Measurements from ENCODE around the gene NR1D1.

The NR1D1 gene

GRCh38 chr17:40075201-40075941, 25.0 kb downstream of the NR1D1 start:
- DNase-seq: peak; percentile 90

- DNase-seq: no peak
These were observed 25.6 kb downstream of the NR1D1 start for GRCh38 chr17:40074871-40075200.

GRCh38 chr17:40074175-40074512, 26.2 kb downstream of the NR1D1 start:
- no peak for DNase-seq

- no peak for DNase-seq
These were observed 26.8 kb downstream of the NR1D1 start for GRCh38 chr17:40073454-40074174.

- no peak for DNase-seq
These were observed 27.5 kb downstream of the NR1D1 start for GRCh38 chr17:40072735-40073346.

GRCh38 chr17:40072040-40072734, 28.2 kb downstream of the NR1D1 start:
- no peak for DNase-seq

- DNase-seq: no peak
These were observed 28.9 kb downstream of the NR1D1 start for GRCh38 chr17:40071313-40072039.

GRCh38 chr17:40070709-40071312, 29.6 kb downstream of the NR1D1 start:
- no peak for DNase-seq

GRCh38 chr17:40069751-40070708, 30.4 kb downstream of the NR1D1 start:
- no peak for DNase-seq

- DNase-seq: peak; percentile 87
These were observed 31.3 kb downstream of the NR1D1 start for GRCh38 chr17:40068917-40069750.

- DNase-seq: no peak
These were observed 31.8 kb downstream of the NR1D1 start for GRCh38 chr17:40068584-40068916.

GRCh38 chr17:40068129-40068581, 32.2 kb downstream of the NR1D1 start:
- no peak for DNase-seq

GRCh38 chr17:40067710-40068109, 32.7 kb downstream of the NR1D1 start:
- no peak for DNase-seq

- no peak for DNase-seq
These were observed 34.4 kb downstream of the NR1D1 start for GRCh38 chr17:40065769-40066510.

GRCh38 chr17:40064971-40065768, 35.2 kb downstream of the NR1D1 start:
- DNase-seq: no peak

GRCh38 chr17:40063901-40064531, 36.4 kb downstream of the NR1D1 start:
- no peak for DNase-seq

GRCh38 chr17:40063187-40063771, 37.1 kb downstream of the NR1D1 start:
- DNase-seq: peak; percentile 73
